Measurements from ENCODE around the gene CD63.

DNA sequence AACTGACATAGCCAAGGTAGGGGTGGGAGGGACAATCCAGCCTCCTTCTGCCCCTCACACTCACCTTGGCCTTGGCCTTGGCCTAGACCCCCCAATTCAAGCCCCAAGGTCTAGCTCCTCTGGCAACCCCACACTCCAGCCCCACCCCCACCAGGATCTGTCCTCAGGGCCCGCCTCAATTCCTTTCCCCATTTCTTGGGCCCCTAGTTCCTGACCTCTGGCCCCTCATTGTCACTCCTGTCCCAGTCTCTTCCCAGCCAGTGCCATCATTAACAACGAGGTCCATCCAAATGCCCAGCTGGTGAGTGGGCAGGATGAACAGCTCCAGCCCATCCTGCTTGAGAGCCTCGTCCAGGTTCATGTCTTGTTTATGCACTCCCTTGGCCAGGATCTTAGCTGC lies 7.3 kb upstream of the CD63 start:
- TF ChIP-seq POLR2AphosphoS5 (IDR thresholded peaks at IDR 0.05) (no peak), POLR2A (IDR thresholded peaks at IDR 0.05) (no peak)
- TF ChIP-seq, protein P1, sequence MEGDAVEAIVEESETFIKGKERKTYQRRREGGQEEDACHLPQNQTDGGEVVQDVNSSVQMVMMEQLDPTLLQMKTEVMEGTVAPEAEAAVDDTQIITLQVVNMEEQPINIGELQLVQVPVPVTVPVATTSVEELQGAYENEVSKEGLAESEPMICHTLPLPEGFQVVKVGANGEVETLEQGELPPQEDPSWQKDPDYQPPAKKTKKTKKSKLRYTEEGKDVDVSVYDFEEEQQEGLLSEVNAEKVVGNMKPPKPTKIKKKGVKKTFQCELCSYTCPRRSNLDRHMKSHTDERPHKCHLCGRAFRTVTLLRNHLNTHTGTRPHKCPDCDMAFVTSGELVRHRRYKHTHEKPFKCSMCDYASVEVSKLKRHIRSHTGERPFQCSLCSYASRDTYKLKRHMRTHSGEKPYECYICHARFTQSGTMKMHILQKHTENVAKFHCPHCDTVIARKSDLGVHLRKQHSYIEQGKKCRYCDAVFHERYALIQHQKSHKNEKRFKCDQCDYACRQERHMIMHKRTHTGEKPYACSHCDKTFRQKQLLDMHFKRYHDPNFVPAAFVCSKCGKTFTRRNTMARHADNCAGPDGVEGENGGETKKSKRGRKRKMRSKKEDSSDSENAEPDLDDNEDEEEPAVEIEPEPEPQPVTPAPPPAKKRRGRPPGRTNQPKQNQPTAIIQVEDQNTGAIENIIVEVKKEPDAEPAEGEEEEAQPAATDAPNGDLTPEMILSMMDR (IDR thresholded peaks at IDR 0.05 in 8 of 11, conservative IDR thresholded peaks at IDR 0.05 in 3 of 11): no peak

Data from spleen (tissue), 7 donors.